ENCODE results near the gene AFF3.

AFF3 gene

GRCh38 chr2:99709229-99709628 lies 433.2 kb downstream of the AFF3 start:
- TF ChIP-seq EGR1 (IDR thresholded peaks at IDR 0.05) (no peak), RAD21 (IDR thresholded peaks at IDR 0.05; ENCODE audit: low read depth) (no peak), REST (IDR thresholded peaks at IDR 0.05; ENCODE audit: low read depth) (no peak), USF1 (IDR thresholded peaks at IDR 0.05) (no peak), CEBPB (IDR thresholded peaks at IDR 0.05) (no peak), NFIC (IDR thresholded peaks at IDR 0.05) (no peak), MAX (IDR thresholded peaks at IDR 0.05) (no peak)

- TF ChIP-seq REST (IDR thresholded peaks at IDR 0.05; ENCODE audit: low read depth): no peak
- no peak for TF ChIP-seq FOXM1 (IDR thresholded peaks at IDR 0.05; ENCODE audit: borderline replicate concordance, low read depth)
- no peak for TF ChIP-seq TEAD4 (IDR thresholded peaks at IDR 0.05)
- TF ChIP-seq NFIC (IDR thresholded peaks at IDR 0.05): no peak
- no peak for TF ChIP-seq CEBPB (IDR thresholded peaks at IDR 0.05)
- TF ChIP-seq CREB1 (IDR thresholded peaks at IDR 0.05; ENCODE audit: low read depth): no peak
Observed at GRCh38 chr2:99708231-99708630, 434.2 kb downstream of the AFF3 start.

GRCh38 chr2:99707592-99707991 lies 434.8 kb downstream of the AFF3 start:
- TF ChIP-seq MAX (IDR thresholded peaks at IDR 0.05) (no peak), ZBTB7A (IDR thresholded peaks at IDR 0.05; ENCODE audit: low read depth) (no peak), NFIC (IDR thresholded peaks at IDR 0.05) (0 out of 2 replicates have a peak, but pooled peaks have one; percentile 26), TAF1 (IDR thresholded peaks at IDR 0.05; ENCODE audit: low read depth) (no peak), CEBPB (IDR thresholded peaks at IDR 0.05) (no peak), USF1 (IDR thresholded peaks at IDR 0.05) (no peak)

GRCh38 chr2:99706735-99707134 lies 435.7 kb downstream of the AFF3 start:
- TF ChIP-seq RAD21 (IDR thresholded peaks at IDR 0.05; ENCODE audit: low read depth) (no peak), MAX (IDR thresholded peaks at IDR 0.05) (no peak), EP300 (IDR thresholded peaks at IDR 0.05; ENCODE audit: borderline replicate concordance) (no peak), CREB1 (IDR thresholded peaks at IDR 0.05; ENCODE audit: low read depth) (no peak), TAF1 (IDR thresholded peaks at IDR 0.05; ENCODE audit: low read depth) (no peak), CEBPB (IDR thresholded peaks at IDR 0.05) (no peak), TEAD4 (IDR thresholded peaks at IDR 0.05) (no peak), EGR1 (IDR thresholded peaks at IDR 0.05) (no peak), REST (IDR thresholded peaks at IDR 0.05; ENCODE audit: low read depth) (no peak), NFIC (IDR thresholded peaks at IDR 0.05) (no peak), FOXM1 (IDR thresholded peaks at IDR 0.05; ENCODE audit: borderline replicate concordance, low read depth) (no peak)

GRCh38 chr2:99701503-99701902 lies 440.9 kb downstream of the AFF3 start:
- TF ChIP-seq REST (IDR thresholded peaks at IDR 0.05; ENCODE audit: low read depth) (no peak), TAF1 (IDR thresholded peaks at IDR 0.05; ENCODE audit: low read depth) (no peak)

Measured in Ishikawa (cell line).